Epithelial cell of umbilical artery (primary cell): ENCODE measurements around the gene ORAI1. TPM values are rescaled to one million over a fixed set of nuclear protein-coding genes. Genes with fewer than 3 reads are reported as not detected.

Experiments used
- total RNA-seq: library from RNA; depleted of rRNA; stranded (reverse); fragments of >200 nt; gene quantifications from 2 replicates; pipeline ENCODE4 v1.2.3, GENCODE V29; 2014

Gene ORAI1
- total RNA-seq, result 17.2 and 18.5 TPM in 2 replicates

GRCh38 chr12:121626087-121626852 is at the start of gene ORAI1:
ORAI1 (plus strand) TSS chr12:121626530.

DNA sequence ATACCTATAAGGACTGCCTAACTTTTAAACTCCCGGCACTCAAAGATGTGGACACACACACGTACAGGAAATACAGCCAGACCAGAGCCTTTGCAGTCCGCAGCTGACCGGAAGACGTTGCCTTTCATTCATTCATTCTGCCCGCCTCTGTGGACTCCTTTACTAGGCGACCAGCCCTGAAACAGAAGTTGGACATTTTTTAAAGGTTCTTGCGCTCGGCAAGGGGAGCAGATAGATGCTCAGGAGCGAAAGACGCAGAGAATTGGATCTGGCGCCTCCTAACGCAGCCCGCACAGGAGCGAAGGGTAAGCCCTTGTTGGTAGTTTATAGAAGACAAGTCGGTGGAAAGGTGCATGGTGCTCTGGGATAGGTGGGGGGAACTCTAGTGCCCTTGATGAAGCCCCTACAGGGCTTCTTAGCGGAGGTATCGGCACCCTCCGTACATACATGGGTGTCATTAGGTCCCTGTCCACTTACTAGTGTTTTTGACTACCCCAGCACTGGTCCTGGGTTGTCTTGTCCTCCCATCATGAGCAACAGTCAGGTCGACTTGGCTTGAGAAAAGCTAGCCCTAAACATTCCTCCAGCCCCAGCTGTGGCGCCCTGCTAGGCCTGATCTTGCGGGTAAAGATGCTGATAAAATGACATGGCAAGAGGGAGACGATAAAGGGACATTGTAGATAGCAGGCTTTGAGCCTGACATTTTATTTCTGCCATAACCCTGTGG is 45.2 kb upstream of the ORAI1 start, which contains the start of gene KDM2B:
KDM2B (minus strand) TSS at position 65 of the 727 bp plus-strand sequence. CDS start 112 bp downstream, outside the sequence.

GRCh38 chr12:121669521-121669900 is 43.2 kb downstream of the ORAI1 start, which contains the start of gene MORN3:
MORN3 (minus strand) TSS chr12:121669654; CDS start chr12:121669483, 171 bp downstream.

Other genes with a start within 250 kb of the ORAI1 start
- 43.5 and 58.5 TPM in 2 replicates for gene RNF34, start 226.4 kb upstream of the ORAI1 start, total RNA-seq
- 20.4 and 39.3 TPM in 2 replicates for gene KDM2B, start 45.5 kb upstream of the ORAI1 start, total RNA-seq
- gene MORN3, start 43.1 kb downstream of the ORAI1 start, total RNA-seq, result 0.91 and 0.97 TPM in 2 replicates
- gene TMEM120B, start 86.2 kb downstream of the ORAI1 start, total RNA-seq, result 8.2 and 8.8 TPM in 2 replicates
- gene RHOF, start 167.2 kb downstream of the ORAI1 start, total RNA-seq, result 5.2 and 7.0 TPM in 2 replicates
- gene SETD1B, start 177.5 kb downstream of the ORAI1 start, total RNA-seq, result 1.6 and 1.7 TPM in 2 replicates
- not detected in 2 replicates for gene HPD, start 232.3 kb downstream of the ORAI1 start, total RNA-seq